Measurements from ENCODE around the gene CCDC60. TPM values are rescaled to one million over a fixed set of nuclear protein-coding genes. Genes with fewer than 3 reads are reported as not detected.

The CCDC60 gene
- total RNA-seq, 1 donor from 2014 or later = not detected

DNA sequence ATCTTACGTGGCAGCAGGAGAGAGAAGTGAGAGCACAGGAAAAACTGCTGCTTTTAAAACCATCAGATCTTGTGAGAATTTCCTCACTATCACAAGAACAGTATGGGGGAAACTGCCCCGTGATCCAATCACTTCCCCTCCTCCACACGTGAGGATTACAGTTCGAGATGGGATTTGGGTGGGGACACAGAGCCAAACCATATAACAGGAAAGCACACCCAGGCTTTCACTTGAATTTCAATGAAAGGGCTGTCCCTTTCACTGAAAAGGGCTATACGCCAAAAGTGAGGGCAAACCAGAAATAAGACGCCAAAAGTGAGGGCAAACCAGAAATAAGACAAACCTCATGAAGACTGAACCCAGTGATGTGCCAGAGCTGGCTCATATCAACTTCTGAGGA, 236.2 kb downstream of the CCDC60 start:
- no peaks in the 10 kb centered on the region for H3K4me1 Mint-ChIP-seq
- no peak for DNase-seq
- peaks cover 4% of the 10 kb centered on the region for H3K9me3 Mint-ChIP-seq
- H3K27ac Mint-ChIP-seq = no peak overlapping the region
- intact Hi-C loops (cut with micrococcal nuclease) = no loop called here
- H3K36me3 Mint-ChIP-seq (ENCODE audit: low read depth) = no peaks in the 10 kb centered on the region
- no peak overlapping the region for H3K4me3 Mint-ChIP-seq
- ATAC-seq (ENCODE audit: low read depth) = no peak
- ChIA-PET POLR2A (no interaction called here), CTCF (interaction anchor here (1.1 kb wide), 1 partner anchor 7 kb away, joined by 3 read pairs; no protein-coding TSS in a partner anchor)
- H3K27me3 Mint-ChIP-seq = peaks cover 11% of the 10 kb centered on the region
- TF ChIP-seq, protein P1, sequence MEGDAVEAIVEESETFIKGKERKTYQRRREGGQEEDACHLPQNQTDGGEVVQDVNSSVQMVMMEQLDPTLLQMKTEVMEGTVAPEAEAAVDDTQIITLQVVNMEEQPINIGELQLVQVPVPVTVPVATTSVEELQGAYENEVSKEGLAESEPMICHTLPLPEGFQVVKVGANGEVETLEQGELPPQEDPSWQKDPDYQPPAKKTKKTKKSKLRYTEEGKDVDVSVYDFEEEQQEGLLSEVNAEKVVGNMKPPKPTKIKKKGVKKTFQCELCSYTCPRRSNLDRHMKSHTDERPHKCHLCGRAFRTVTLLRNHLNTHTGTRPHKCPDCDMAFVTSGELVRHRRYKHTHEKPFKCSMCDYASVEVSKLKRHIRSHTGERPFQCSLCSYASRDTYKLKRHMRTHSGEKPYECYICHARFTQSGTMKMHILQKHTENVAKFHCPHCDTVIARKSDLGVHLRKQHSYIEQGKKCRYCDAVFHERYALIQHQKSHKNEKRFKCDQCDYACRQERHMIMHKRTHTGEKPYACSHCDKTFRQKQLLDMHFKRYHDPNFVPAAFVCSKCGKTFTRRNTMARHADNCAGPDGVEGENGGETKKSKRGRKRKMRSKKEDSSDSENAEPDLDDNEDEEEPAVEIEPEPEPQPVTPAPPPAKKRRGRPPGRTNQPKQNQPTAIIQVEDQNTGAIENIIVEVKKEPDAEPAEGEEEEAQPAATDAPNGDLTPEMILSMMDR (IDR thresholded peaks at IDR 0.05) = no peak

DNA sequence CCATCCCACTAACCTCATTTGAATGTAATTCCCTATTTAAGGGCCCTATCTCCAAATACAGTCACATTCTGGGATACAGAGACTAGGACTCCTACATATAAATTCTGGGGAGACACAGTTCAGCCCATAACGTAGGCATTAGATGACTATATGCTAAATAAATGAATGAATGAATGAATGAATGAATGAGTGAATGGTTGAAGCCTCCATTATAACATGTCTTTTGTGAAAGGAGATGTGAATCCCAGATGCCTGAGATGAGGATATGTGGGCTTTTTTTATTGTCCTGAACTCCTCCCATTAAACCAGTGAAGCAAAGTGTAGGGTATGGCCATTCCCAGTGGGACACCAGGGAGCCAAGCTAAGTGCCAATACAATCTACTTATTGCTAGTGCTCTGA, 238.6 kb downstream of the CCDC60 start:
- CTCF ChIA-PET = no interaction called here
- Mint-ChIP-seq H3K9me3 (peaks cover 4% of the 10 kb centered on the region), H3K36me3 (ENCODE audit: low read depth) (no peaks in the 10 kb centered on the region), H3K4me3 (no peak overlapping the region), H3K27me3 (peaks cover 12% of the 10 kb centered on the region), H3K4me1 (no peaks in the 10 kb centered on the region), H3K27ac (no peak overlapping the region)
- intact Hi-C loops (cut with micrococcal nuclease) = no loop called here
- POLR2A ChIA-PET = no interaction called here
- TF ChIP-seq, protein P1 (IDR thresholded peaks at IDR 0.05) = no peak
- ATAC-seq (ENCODE audit: low read depth) = no peak
- no peak for DNase-seq

DNA sequence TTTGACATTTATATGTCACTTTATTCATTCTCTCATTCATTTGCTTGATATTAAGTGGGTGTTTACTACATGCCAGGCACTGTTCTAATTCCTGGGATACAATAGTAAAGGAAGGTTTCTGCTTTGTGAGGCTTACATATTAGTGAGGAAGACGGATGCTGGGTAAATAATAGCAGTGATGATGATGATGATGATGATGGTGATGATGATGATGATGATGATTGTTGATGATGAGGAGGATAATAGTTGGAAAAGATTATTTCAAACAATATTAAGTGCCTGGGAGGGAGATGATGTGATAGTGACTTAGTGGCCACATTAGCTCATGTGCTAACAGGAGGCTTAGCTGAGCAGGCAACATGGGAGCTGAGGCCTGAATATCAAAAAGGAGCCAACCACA, 239.7 kb downstream of the CCDC60 start:
- no peaks in the 10 kb centered on the region for H3K36me3 Mint-ChIP-seq (ENCODE audit: low read depth)
- no peaks in the 10 kb centered on the region for H3K4me1 Mint-ChIP-seq
- peaks cover 4% of the 10 kb centered on the region for H3K9me3 Mint-ChIP-seq
- ChIA-PET CTCF (no interaction called here), POLR2A (interaction anchor here (0.7 kb wide), 1 partner anchor 28 kb away, joined by 5 read pairs; no protein-coding TSS in a partner anchor)
- TF ChIP-seq, protein P1 (IDR thresholded peaks at IDR 0.05) = no peak
- DNase-seq = no peak
- intact Hi-C loops (cut with micrococcal nuclease) = no loop called here
- H3K4me3 Mint-ChIP-seq = no peak overlapping the region
- peaks cover 13% of the 10 kb centered on the region for H3K27me3 Mint-ChIP-seq
- ATAC-seq (ENCODE audit: low read depth) = no peak
- no peak overlapping the region for H3K27ac Mint-ChIP-seq

DNA sequence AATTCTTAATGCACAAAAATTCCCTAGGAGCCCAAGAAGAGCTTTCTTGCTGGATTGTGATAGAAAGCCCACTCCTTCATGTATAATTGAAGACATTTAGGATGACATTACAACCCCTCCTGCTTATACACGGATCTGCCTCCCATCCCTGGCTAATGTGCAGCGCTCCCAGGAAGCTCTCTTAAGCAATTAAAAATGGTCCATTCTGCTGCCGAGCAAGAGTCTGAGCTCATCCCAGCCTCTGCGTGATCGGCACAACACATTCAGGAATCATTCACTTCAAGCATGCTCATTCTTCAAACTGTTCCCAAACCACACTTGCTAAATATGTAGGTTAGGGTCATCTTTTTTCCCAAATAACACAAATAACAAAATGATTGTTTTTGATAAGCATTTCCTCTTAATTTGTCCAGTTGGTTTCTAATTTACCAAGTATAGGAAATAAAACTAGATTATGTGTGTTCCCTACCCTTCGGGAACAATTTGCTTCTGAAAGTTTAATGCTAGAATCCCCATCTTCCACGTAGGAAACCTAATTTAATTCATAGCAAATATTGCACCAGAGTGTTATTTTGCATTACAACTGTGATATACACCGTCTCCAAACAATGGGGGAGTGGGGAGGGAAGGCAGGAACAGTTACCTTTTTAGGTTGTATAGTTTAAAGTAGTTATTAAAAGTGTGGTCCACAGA, 241.7 kb downstream of the CCDC60 start:
- peaks cover 14% of the 10 kb centered on the region for H3K27me3 Mint-ChIP-seq
- DNase-seq (no peak), ATAC-seq (ENCODE audit: low read depth) (no peak)
- intact Hi-C loops (cut with micrococcal nuclease) = no loop called here
- peaks cover 4% of the 10 kb centered on the region for H3K9me3 Mint-ChIP-seq
- TF ChIP-seq, protein P1 (IDR thresholded peaks at IDR 0.05) = no peak
- no peaks in the 10 kb centered on the region for H3K4me1 Mint-ChIP-seq
- H3K27ac Mint-ChIP-seq = no peak overlapping the region
- H3K4me3 Mint-ChIP-seq = no peak overlapping the region
- no peaks in the 10 kb centered on the region for H3K36me3 Mint-ChIP-seq (ENCODE audit: low read depth)
- ChIA-PET POLR2A (no interaction called here), CTCF (no interaction called here)

DNA sequence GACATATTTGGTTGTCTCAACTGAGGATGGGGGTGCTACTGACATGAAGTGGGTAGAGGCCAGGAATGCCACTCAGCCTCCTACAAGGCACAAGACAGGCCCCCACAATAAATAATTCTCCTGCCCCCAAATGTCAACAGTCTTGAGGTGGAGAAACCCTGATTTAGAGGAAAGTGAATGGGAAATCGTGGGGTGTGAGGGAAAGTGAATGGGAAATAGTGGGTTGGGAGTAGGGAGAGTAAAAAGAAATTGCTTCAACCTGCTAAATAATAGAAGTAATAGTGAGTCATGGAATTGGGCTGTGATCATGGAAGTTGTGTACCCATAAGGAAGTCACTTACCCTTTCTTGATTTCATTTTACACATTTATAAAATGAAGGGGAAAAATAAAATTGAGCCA, 242.4 kb downstream of the CCDC60 start:
- no peak for ATAC-seq (ENCODE audit: low read depth)
- no peak overlapping the region for H3K27ac Mint-ChIP-seq

More for the DNA sequence above, 242.4 kb downstream of the CCDC60 start:
- no peak overlapping the region for H3K4me3 Mint-ChIP-seq
- DNase-seq = no peak
- intact Hi-C loops (cut with micrococcal nuclease) = no loop called here
- H3K27me3 Mint-ChIP-seq = peaks cover 15% of the 10 kb centered on the region
- peaks cover 4% of the 10 kb centered on the region for H3K9me3 Mint-ChIP-seq
- ChIA-PET POLR2A (no interaction called here), CTCF (no interaction called here)
- H3K36me3 Mint-ChIP-seq (ENCODE audit: low read depth) = no peaks in the 10 kb centered on the region
- H3K4me1 Mint-ChIP-seq = no peaks in the 10 kb centered on the region
- TF ChIP-seq, protein P1 (IDR thresholded peaks at IDR 0.05) = no peak

Data from activated B cell treated with CpG ODN at 0.5 μM for 24 hours (primary cell).